ENCODE data around the gene CFAP299. TPM values are rescaled to one million over a fixed set of nuclear protein-coding genes. Genes with fewer than 3 reads are reported as not detected.

The CFAP299 gene
- total RNA-seq, 1 experiment from 2014 or later: not detected

GRCh38 chr4:80463509-80463908, 128.0 kb downstream of the CFAP299 start:
- intact Hi-C loops (cut with micrococcal nuclease): no loop called here
- Histone ChIP-seq H3K9me2 (ENCODE audit: insufficient read depth) (no peaks in the 10 kb centered on the region), H3K9ac (ENCODE audit: low read length) (no peak overlapping the region), H4K20me1 (ENCODE audit: insufficient read depth) (no peaks in the 10 kb centered on the region), H3K4me3 (replicated peaks in 1 of 2; ENCODE audit: low read depth in 1 of 2, low read length in 2 of 2) (no peak overlapping the region), H3K9me3 (ENCODE audit: control insufficient read depth in 1 of 2, insufficient read depth in 1 of 2, low read depth in 1 of 2, low read length in 2 of 2) (no peaks in the 10 kb centered on the region), H3K4me2 (ENCODE audit: low read length) (no peak overlapping the region), H2AFZ (ENCODE audit: low read depth, low read length, poor library complexity, severe bottlenecking) (no peak overlapping the region), H3K79me2 (ENCODE audit: insufficient read depth, low read length) (no peaks in the 10 kb centered on the region), H3K4me1 (ENCODE audit: control insufficient read depth in 1 of 2, insufficient read depth in 2 of 2, low read length in 2 of 2) (no peaks in the 10 kb centered on the region), H3K36me3 (ENCODE audit: control insufficient read depth in 1 of 2, insufficient read depth in 2 of 2, low read length in 2 of 2) (no peaks in the 10 kb centered on the region), H3K27ac (ENCODE audit: low read depth, low read length) (no peak overlapping the region), H3K27me3 (ENCODE audit: insufficient read depth, low read length) (peaks cover 9% of the 10 kb centered on the region; the same call in 1 of the 2 replicates)
- TF ChIP-seq TCF7L2 (IDR thresholded peaks at IDR 0.05; ENCODE audit: borderline replicate concordance, extremely low read depth, insufficient read depth, insufficient read length) (no peak), SP1 (IDR thresholded peaks at IDR 0.05; ENCODE audit: low read depth) (no peak), ATF3 (IDR thresholded peaks at IDR 0.05) (no peak), EZH2phosphoT487 (IDR thresholded peaks at IDR 0.05; ENCODE audit: borderline replicate concordance) (no peak), CTCF (IDR thresholded peaks at IDR 0.05 in 2 of 3, conservative IDR thresholded peaks at IDR 0.05 in 1 of 3; ENCODE audit: borderline replicate concordance in 1 of 3, insufficient read depth in 1 of 3, low read depth in 2 of 3, low read length in 2 of 3) (no peak), EZH2 (IDR thresholded peaks at IDR 0.05) (no peak), REST (IDR thresholded peaks at IDR 0.05; ENCODE audit: low read depth) (no peak), ELF1 (IDR thresholded peaks at IDR 0.05; ENCODE audit: borderline replicate concordance, low read depth) (no peak), JUND (IDR thresholded peaks at IDR 0.05) (no peak)
- no peak for ATAC-seq
- CTCF ChIA-PET: no interaction called here
- no peak for DNase-seq (ENCODE audit: low read depth, low spot score)
- RAD21 ChIA-PET (ENCODE audit: low non-redundant PET in 1 of 2, low total read pairs in 2 of 2, uncharacterized antibody in 2 of 2, unreplicated experiment in 2 of 2): no interaction called here
- no TSS peak for BruUV-seq (replicated peaks)
- POLR2A ChIA-PET: no interaction called here

Data from HCT116 (cell line).